HepG2 (cell line): Measurements from ENCODE around the gene EEPD1. TPM values are rescaled to one million over a fixed set of nuclear protein-coding genes. Genes with fewer than 3 reads are reported as not detected.

ENCODE experiments used
- BCL6 ChIP-seq: IDR thresholded peaks from 2 replicates; pipeline ENCODE4 v1.6.1; 2016; ENCODE audit warnings: missing genetic modification reagents, missing compliant biosample characterization
- CBX1 ChIP-seq: IDR thresholded peaks from one replicate; pipeline ENCODE4 v1.6.1; 2016; ENCODE audit warnings: antibody characterized with exemption, low read depth
- DDIT3 ChIP-seq: sonication (generic); formaldehyde crosslinking; IDR thresholded peaks from 2 replicates; pipeline ENCODE4 v1.4.0; 2020; ENCODE audit warnings: mild to moderate bottlenecking, missing genetic modification reagents
- KDM3A ChIP-seq: IDR thresholded peaks from 2 replicates; pipeline ENCODE4 v1.6.1; 2018; ENCODE audit warnings: low read depth, missing compliant biosample characterization
- PAXIP1 ChIP-seq: sonication (generic); formaldehyde crosslinking; conservative IDR thresholded peaks from 2 replicates; pipeline ENCODE4 v1.4.0; 2020; ENCODE audit warnings: mild to moderate bottlenecking, missing genetic modification reagents, moderate library complexity
- PPARG ChIP-seq: conservative IDR thresholded peaks from 2 replicates; pipeline ENCODE4 v1.6.1; 2016; ENCODE audit warnings: missing biosample characterization, missing genetic modification reagents
- RBM22 ChIP-seq: fragments of 200-400 bp; formaldehyde crosslinking; optimal IDR thresholded peaks from 2 replicates; pipeline ENCODE3; 2017; ENCODE audit warnings: mild to moderate bottlenecking, low read length, moderate library complexity
- TEAD3 ChIP-seq: optimal IDR thresholded peaks from 2 replicates; pipeline ENCODE3; 2016; ENCODE audit warnings: borderline replicate concordance
- TOE1 ChIP-seq: sonication (generic); formaldehyde crosslinking; IDR thresholded peaks from 2 replicates; pipeline ENCODE4 v1.4.0; 2020; ENCODE audit warnings: mild to moderate bottlenecking, missing genetic modification reagents
- ZEB1 ChIP-seq: IDR thresholded peaks from 2 replicates; pipeline ENCODE4 v1.6.1; 2012; ENCODE audit warnings: mild to moderate bottlenecking, low read depth, inconsistent platforms; ENCODE audit not compliant: insufficient replicate concordance
- ZFP41 ChIP-seq: sonication (generic); formaldehyde crosslinking; IDR thresholded peaks from 2 replicates; pipeline ENCODE4 v1.4.0; 2020; ENCODE audit warnings: mild to moderate bottlenecking, missing genetic modification reagents, borderline replicate concordance
- ZNF101 ChIP-seq: sonication (generic); formaldehyde crosslinking; IDR thresholded peaks from 2 replicates; pipeline ENCODE4 v1.4.0; 2020; ENCODE audit warnings: mild to moderate bottlenecking, low read depth, missing genetic modification reagents, borderline replicate concordance
- ZNF180 ChIP-seq: sonication (generic); formaldehyde crosslinking; IDR thresholded peaks from 2 replicates; pipeline ENCODE4 v1.4.0; 2020; ENCODE audit warnings: low read depth, missing genetic modification reagents, borderline replicate concordance
- ZNF264 ChIP-seq: sonication (generic); formaldehyde crosslinking; IDR thresholded peaks from 2 replicates; pipeline ENCODE4 v1.4.0; 2020; ENCODE audit warnings: missing genetic modification reagents
- ZNF337 ChIP-seq: sonication (generic); formaldehyde crosslinking; IDR thresholded peaks from 2 replicates; pipeline ENCODE4 v1.5.1; 2020; ENCODE audit warnings: missing genetic modification reagents, low read depth, mild to moderate bottlenecking, borderline replicate concordance
- ZNF33B ChIP-seq: sonication (generic); formaldehyde crosslinking; IDR thresholded peaks from 2 replicates; pipeline ENCODE4 v1.5.1; 2020; ENCODE audit warnings: mild to moderate bottlenecking, missing genetic modification reagents
- ZNF563 ChIP-seq: sonication (generic); formaldehyde crosslinking; IDR thresholded peaks from 2 replicates; pipeline ENCODE4 v1.8.0; 2022; ENCODE audit warnings: mild to moderate bottlenecking, moderate library complexity, missing genetic modification reagents
- polyA plus RNA-seq, 8 experiments: library from polyadenylated mRNA; depleted of rRNA in 3 of 8; stranded (reverse) in 7 of 8; unstranded in 1 of 8; fragments of >200 nt; fragmentation: Illumina TruSeq in 4 of 8; extraction: Trizol in 4 of 8; gene quantifications; 2 replicates each; pipeline versions ENCODE4 v1.2.1 to v1.2.3, GENCODE V29; 2011 to 2016; ENCODE audit warnings: low read depth in 4 of 8, missing spikeins in 1 of 8, mixed read lengths in 1 of 8; ENCODE audit not compliant: insufficient read depth in 1 of 8
- total RNA-seq, 5 experiments: library from RNA; depleted of rRNA; stranded (reverse); fragments of >200 nt; fragmentation: Illumina TruSeq; extraction: Trizol; gene quantifications; 2 replicates each; pipeline ENCODE4 v1.2.3, GENCODE V29; 2016; ENCODE audit warnings: low read depth in 1 of 5
- TF ChIP-seq, protein P1 (sequence below): sonication (generic); formaldehyde crosslinking; IDR thresholded peaks from 2 replicates; pipeline ENCODE4 v1.8.0; 2022; ENCODE audit warnings: mild to moderate bottlenecking, missing genetic modification reagents, moderate library complexity
- TF ChIP-seq, protein P2 (sequence below): sonication (generic); formaldehyde crosslinking; IDR thresholded peaks from 2 replicates; pipeline ENCODE4 v1.4.0; 2020; ENCODE audit warnings: missing genetic modification reagents
- TF ChIP-seq, protein P3 (sequence below): IDR thresholded peaks from 2 replicates; pipeline ENCODE4 v1.6.1; 2016; ENCODE audit warnings: low read depth
- TF ChIP-seq, protein P4 (sequence below): sonication (generic); formaldehyde crosslinking; IDR thresholded peaks from 2 replicates; pipeline ENCODE4 v1.5.0; 2020; ENCODE audit warnings: mild to moderate bottlenecking, low read depth, missing genetic modification reagents, borderline replicate concordance
- TF ChIP-seq, protein P5 (sequence below): sonication (generic); formaldehyde crosslinking; IDR thresholded peaks from 2 replicates; pipeline ENCODE4 v1.4.0; 2020; ENCODE audit warnings: missing genetic modification reagents

The EEPD1 gene
- total and polyA plus RNA-seq, 2 of the 13 experiments (the other 11 are each of a cell fraction or from before 2014, with no cell fraction given) = 10.1 to 16.4 TPM

DNA sequence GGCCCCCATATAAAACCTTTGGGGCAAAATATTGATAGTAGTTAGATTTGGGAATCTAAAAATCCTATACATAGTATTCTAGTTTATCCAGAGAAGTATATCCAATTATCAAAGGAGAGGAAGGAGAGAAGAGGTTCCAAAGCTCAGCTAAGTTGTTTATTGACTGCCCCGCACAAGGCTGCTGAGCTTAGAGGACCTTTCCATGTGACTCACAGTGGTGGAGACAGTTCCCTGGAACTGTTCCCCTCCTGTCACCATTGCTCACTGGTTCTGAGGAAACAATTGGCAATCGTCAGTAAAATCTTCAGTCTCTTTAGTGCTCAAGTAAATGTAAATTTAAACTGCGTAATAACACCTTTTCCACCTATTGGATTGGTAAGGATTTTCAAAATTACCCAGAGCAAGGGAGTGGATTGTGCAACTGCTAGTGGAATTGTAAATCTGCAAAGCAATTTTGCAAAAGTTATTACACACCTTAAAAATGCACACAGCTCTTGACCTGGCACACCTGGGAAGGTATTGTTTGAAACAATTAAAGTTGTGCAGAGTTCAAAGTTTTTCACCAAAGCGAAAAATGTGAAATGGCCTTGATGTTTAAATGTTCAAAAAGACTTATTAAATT lies 63.1 kb downstream of the EEPD1 start (continued):
- TF ChIP-seq PAXIP1 (CRISPR knock-in tag) (no peak; the same call in 1 of the 2 replicates), CBX1 (no peak), ZNF33B (CRISPR knock-in tag) (no peak), ZFP41 (CRISPR knock-in tag) (no peak), ZEB1 (no peak), DDIT3 (no peak), TOE1 (no peak), KDM3A (CRISPR knock-in tag) (no peak), ZNF563 (CRISPR knock-in tag) (no peak), ZNF337 (CRISPR knock-in tag) (no peak), RBM22 (no peak), ZNF180 (no peak), ZNF264 (CRISPR knock-in tag) (no peak), TEAD3 (CRISPR knock-in tag) (no peak), PPARG (CRISPR knock-in tag) (no peak), BCL6 (0 out of 2 replicates have a peak, but pooled peaks have one; percentile 14), ZNF101 (CRISPR knock-in tag) (no peak)
- TF ChIP-seq, protein P1, sequence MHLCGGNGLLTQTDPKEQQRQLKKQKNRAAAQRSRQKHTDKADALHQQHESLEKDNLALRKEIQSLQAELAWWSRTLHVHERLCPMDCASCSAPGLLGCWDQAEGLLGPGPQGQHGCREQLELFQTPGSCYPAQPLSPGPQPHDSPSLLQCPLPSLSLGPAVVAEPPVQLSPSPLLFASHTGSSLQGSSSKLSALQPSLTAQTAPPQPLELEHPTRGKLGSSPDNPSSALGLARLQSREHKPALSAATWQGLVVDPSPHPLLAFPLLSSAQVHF (CRISPR knock-in tag) = no peak
- TF ChIP-seq, protein P2, sequence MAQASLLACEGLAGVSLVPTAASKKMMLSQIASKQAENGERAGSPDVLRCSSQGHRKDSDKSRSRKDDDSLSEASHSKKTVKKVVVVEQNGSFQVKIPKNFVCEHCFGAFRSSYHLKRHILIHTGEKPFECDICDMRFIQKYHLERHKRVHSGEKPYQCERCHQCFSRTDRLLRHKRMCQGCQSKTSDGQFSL (CRISPR knock-in tag) = no peak
- TF ChIP-seq, protein P3, sequence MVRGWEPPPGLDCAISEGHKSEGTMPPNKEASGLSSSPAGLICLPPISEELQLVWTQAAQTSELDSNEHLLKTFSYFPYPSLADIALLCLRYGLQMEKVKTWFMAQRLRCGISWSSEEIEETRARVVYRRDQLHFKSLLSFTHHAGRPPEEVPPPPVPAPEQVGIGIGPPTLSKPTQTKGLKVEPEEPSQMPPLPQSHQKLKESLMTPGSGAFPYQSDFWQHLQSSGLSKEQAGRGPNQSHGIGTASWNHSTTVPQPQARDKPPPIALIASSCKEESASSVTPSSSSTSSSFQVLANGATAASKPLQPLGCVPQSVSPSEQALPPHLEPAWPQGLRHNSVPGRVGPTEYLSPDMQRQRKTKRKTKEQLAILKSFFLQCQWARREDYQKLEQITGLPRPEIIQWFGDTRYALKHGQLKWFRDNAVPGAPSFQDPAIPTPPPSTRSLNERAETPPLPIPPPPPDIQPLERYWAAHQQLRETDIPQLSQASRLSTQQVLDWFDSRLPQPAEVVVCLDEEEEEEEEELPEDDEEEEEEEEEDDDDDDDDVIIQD (CRISPR knock-in tag) = 0 out of 2 replicates have a peak, but pooled peaks have one; percentile 18
- TF ChIP-seq, protein P4, sequence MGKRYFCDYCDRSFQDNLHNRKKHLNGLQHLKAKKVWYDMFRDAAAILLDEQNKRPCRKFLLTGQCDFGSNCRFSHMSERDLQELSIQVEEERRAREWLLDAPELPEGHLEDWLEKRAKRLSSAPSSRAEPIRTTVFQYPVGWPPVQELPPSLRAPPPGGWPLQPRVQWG (CRISPR knock-in tag) = no peak
- TF ChIP-seq, protein P5, sequence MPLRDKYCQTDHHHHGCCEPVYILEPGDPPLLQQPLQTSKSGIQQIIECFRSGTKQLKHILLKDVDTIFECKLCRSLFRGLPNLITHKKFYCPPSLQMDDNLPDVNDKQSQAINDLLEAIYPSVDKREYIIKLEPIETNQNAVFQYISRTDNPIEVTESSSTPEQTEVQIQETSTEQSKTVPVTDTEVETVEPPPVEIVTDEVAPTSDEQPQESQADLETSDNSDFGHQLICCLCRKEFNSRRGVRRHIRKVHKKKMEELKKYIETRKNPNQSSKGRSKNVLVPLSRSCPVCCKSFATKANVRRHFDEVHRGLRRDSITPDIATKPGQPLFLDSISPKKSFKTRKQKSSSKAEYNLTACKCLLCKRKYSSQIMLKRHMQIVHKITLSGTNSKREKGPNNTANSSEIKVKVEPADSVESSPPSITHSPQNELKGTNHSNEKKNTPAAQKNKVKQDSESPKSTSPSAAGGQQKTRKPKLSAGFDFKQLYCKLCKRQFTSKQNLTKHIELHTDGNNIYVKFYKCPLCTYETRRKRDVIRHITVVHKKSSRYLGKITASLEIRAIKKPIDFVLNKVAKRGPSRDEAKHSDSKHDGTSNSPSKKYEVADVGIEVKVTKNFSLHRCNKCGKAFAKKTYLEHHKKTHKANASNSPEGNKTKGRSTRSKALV (CRISPR knock-in tag) = no peak
